Peyer's patch (tissue), 4 donors: ENCODE data around the gene FILIP1L.

Experiments used
- CTCF ChIP-seq, 6 experiments: fragments of 450-650 bp in 4 of 6; fragments of 200-600 bp in 2 of 6; sonication (generic) in 1 of 6; IDR thresholded peaks; one replicate each; pipeline ENCODE4 v1.5.1; 2017 to 2019; ENCODE audit warnings: antibody characterized with exemption in 6 of 6, mild to moderate bottlenecking in 3 of 6, moderate library complexity in 1 of 6
- POLR2A ChIP-seq, 2 donors: fragments of 450-650 bp; IDR thresholded peaks; one replicate each; pipeline ENCODE4 v1.5.1; 2017; ENCODE audit warnings: antibody characterized with exemption in 2 of 2, mild to moderate bottlenecking in 2 of 2, moderate library complexity in 2 of 2

- TF ChIP-seq CTCF (IDR thresholded peaks at IDR 0.05) (no peak), POLR2A (IDR thresholded peaks at IDR 0.05) (no peak)
Observed at GRCh38 chr3:100111728-100112127, 2.6 kb downstream of the FILIP1L start.
